Tibial artery (tissue), 4 donors: ENCODE measurements around the gene CACNA1D.
A peak's percentile ranks its signal among the peaks of the same experiment; 100 is the strongest.

Experiments
- DNase-seq, 2 donors: peaks; one replicate each; pipeline ENCODE4 v3.0.0-alpha.2; 2019
- H3K27ac ChIP-seq, 2 donors: fragments of 200-600 bp; sonication (generic) in 1 of 2; 1 replicate in 1 of 2; 2 replicates in 1 of 2; pipeline ENCODE4 v1.5.1; 2018 to 2019; ENCODE audit warnings: mild to moderate bottlenecking in 1 of 2
- H3K27me3 ChIP-seq, 2 donors: fragments of 200-600 bp; sonication (generic) in 1 of 2; one replicate each; pipeline versions ENCODE4 v1.5.1 to v1.6.0; 2016 to 2019
- H3K36me3 ChIP-seq, 3 donors: fragments of 200-600 bp; sonication (generic) in 2 of 3; one replicate each; pipeline ENCODE4 v1.5.1; 2016 to 2019; ENCODE audit warnings: mild to moderate bottlenecking in 2 of 3
- H3K4me1 ChIP-seq, 4 donors: fragments of 200-600 bp; sonication (generic) in 2 of 4; 1 replicate in 3 of 4; 2 replicates in 1 of 4; pipeline ENCODE4 v1.5.1; 2016 to 2019
- H3K4me3 ChIP-seq, 2 donors: fragments of 200-600 bp; sonication (generic) in 1 of 2; 1 replicate in 1 of 2; 2 replicates in 1 of 2; pipeline ENCODE4 v1.5.1; 2018 to 2019; ENCODE audit warnings: mild to moderate bottlenecking in 2 of 2
- H3K9me3 ChIP-seq, 3 donors: fragments of 200-600 bp; sonication (generic) in 1 of 3; one replicate each; pipeline ENCODE4 v1.5.1; 2016 to 2019
- CTCF ChIP-seq, 2 experiments: fragments of 200-600 bp in 1 of 2; fragments of 450-650 bp in 1 of 2; IDR thresholded peaks; one replicate each; pipeline ENCODE4 v1.5.1; 2017 to 2019; ENCODE audit warnings: antibody characterized with exemption in 2 of 2, mild to moderate bottlenecking in 1 of 2, moderate library complexity in 1 of 2
- intact Hi-C: fragments of 100-400 bp; cut with DNase I; formaldehyde crosslinking; loops from one replicate; pipeline ENCODE4 v1.15.0; 2023; ENCODE audit warnings: low total_unique reads

CACNA1D gene

GRCh38 chr3:53800041-53800906, 305.9 kb downstream of the CACNA1D start:
- intact Hi-C loops, result no loop called here
- no peak for DNase-seq
- Histone ChIP-seq H3K4me1 (peaks cover 0 to 8% (median 5%) of the 10 kb centered on the region in 4 donors), H3K27me3 (no peaks in the 10 kb centered on the region), H3K4me3 (no peak overlapping the region), H3K9me3 (no peaks in the 10 kb centered on the region), H3K36me3 (no peaks in the 10 kb centered on the region), H3K27ac (no peak overlapping the region)
- TF ChIP-seq CTCF (IDR thresholded peaks at IDR 0.05), result no peak

- peaks cover 0 to 15% (median 8%) of the 10 kb centered on the region in 4 donors for H3K4me1 ChIP-seq
- no peak overlapping the region for H3K27ac ChIP-seq
These were observed 306.9 kb downstream of the CACNA1D start for GRCh38 chr3:53801319-53801718.

GRCh38 chr3:53802256-53802880, 308.0 kb downstream of the CACNA1D start:
- TF ChIP-seq CTCF (IDR thresholded peaks at IDR 0.05), result no peak
- no peak overlapping the region for H3K4me3 ChIP-seq

More at GRCh38 chr3:53801319-53801718, 306.9 kb downstream of the CACNA1D start:
- H3K9me3 ChIP-seq, result no peaks in the 10 kb centered on the region
- no peak for TF ChIP-seq CTCF (IDR thresholded peaks at IDR 0.05)
- intact Hi-C loops, result no loop called here
- no peak overlapping the region for H3K4me3 ChIP-seq
- peak in 1 of 2 donors; percentile 34 for DNase-seq
- no peaks in the 10 kb centered on the region for H3K36me3 ChIP-seq
- no peaks in the 10 kb centered on the region for H3K27me3 ChIP-seq

GRCh38 chr3:53803124-53803815, 308.9 kb downstream of the CACNA1D start:
- H3K4me3 ChIP-seq, result no peak overlapping the region
- peaks cover 0 to 20% (median 14%) of the 10 kb centered on the region in 4 donors for H3K4me1 ChIP-seq
- TF ChIP-seq CTCF (IDR thresholded peaks at IDR 0.05), result no peak
- no peaks in the 10 kb centered on the region for H3K27me3 ChIP-seq
- H3K9me3 ChIP-seq, result no peaks in the 10 kb centered on the region
- no peaks in the 10 kb centered on the region for H3K36me3 ChIP-seq
- peak in 1 of 2 donors; percentile 4 for DNase-seq
- intact Hi-C loops, result no loop called here
- H3K27ac ChIP-seq, result no peak overlapping the region

More at GRCh38 chr3:53802256-53802880, 308.0 kb downstream of the CACNA1D start:
- Histone ChIP-seq H3K9me3 (no peaks in the 10 kb centered on the region), H3K27me3 (no peaks in the 10 kb centered on the region), H3K27ac (no peak overlapping the region), H3K4me1 (peaks cover 0 to 20% (median 14%) of the 10 kb centered on the region in 4 donors), H3K36me3 (no peaks in the 10 kb centered on the region)
- peak in 1 of 2 donors; percentile 39 for DNase-seq
- intact Hi-C loops, result no loop called here

- Histone ChIP-seq H3K27ac (no peak overlapping the region), H3K4me1 (peaks cover 0 to 20% (median 14%) of the 10 kb centered on the region in 4 donors), H3K4me3 (no peak overlapping the region), H3K36me3 (no peaks in the 10 kb centered on the region), H3K9me3 (no peaks in the 10 kb centered on the region), H3K27me3 (no peaks in the 10 kb centered on the region)
- no peak for TF ChIP-seq CTCF (IDR thresholded peaks at IDR 0.05)
- intact Hi-C loops, result no loop called here
- DNase-seq, result peak; percentile 2 to 49
These were observed 309.6 kb downstream of the CACNA1D start for GRCh38 chr3:53803816-53804695.
